Activated CD8-positive, alpha-beta T cell treated with anti-CD3 and anti-CD28 coated beads for 36 hours (primary cell): ENCODE results near the gene TOMM6. TPM values are rescaled to one million over a fixed set of nuclear protein-coding genes. Genes with fewer than 3 reads are reported as not detected.
"Not testable (repeated sequence)": the region's sequence is repeated elsewhere in the genome, so short reads cannot be mapped to it uniquely, and the experiment has no call there.

Source experiments
- ATAC-seq: fragments of 200-7000 bp; cut with Tn5 transposase; one replicate; pipeline ENCODE4 v1.10.0; 2021; ENCODE audit warnings: mild to moderate bottlenecking, moderate library complexity
- CTCF ChIA-PET: fragments of 350-600 bp; sonication (Branson Sonifier 250); formaldehyde crosslinking; loops from one replicate; lab custom pipeline; 2021; ENCODE audit warnings: antibody characterized with exemption; lab: Charles Lee
- POLR2A ChIA-PET: fragments of 350-600 bp; sonication (Branson Sonifier 250); formaldehyde crosslinking; loops from one replicate; lab custom pipeline; 2021; ENCODE audit warnings: antibody characterized with exemption; lab: Charles Lee
- DNase-seq: peaks from one replicate; pipeline ENCODE4 v3.0.0-alpha.2; 2020
- H3K27ac Mint-ChIP-seq: one replicate; pipeline ENCODE4 v1.8.0; 2021; ENCODE audit warnings: mild to moderate bottlenecking, mixed read lengths
- H3K27me3 Mint-ChIP-seq: one replicate; pipeline ENCODE4 v1.8.0; 2021; ENCODE audit warnings: mixed read lengths
- H3K36me3 Mint-ChIP-seq: one replicate; pipeline ENCODE4 v1.8.0; 2021; ENCODE audit warnings: low read depth, mixed read lengths
- H3K4me1 Mint-ChIP-seq: one replicate; pipeline ENCODE4 v1.8.0; 2021; ENCODE audit warnings: low read depth, mixed read lengths
- H3K4me3 Mint-ChIP-seq: one replicate; pipeline ENCODE4 v1.8.0; 2021; ENCODE audit warnings: mild to moderate bottlenecking, moderate library complexity, mixed read lengths
- H3K9me3 Mint-ChIP-seq: one replicate; pipeline ENCODE4 v1.8.0; 2021; ENCODE audit warnings: mixed read lengths
- CTCF ChIP-seq: fragments of 200-600 bp; IDR thresholded peaks from one replicate; pipeline ENCODE4 v1.8.0; 2022; ENCODE audit warnings: antibody characterized with exemption, mild to moderate bottlenecking
- intact Hi-C: fragments of 100-400 bp; cut with micrococcal nuclease; formaldehyde crosslinking; loops from one replicate; pipeline ENCODE4 v1.10.0; 2022
- total RNA-seq, 2 experiments: library from RNA; stranded (reverse); gene quantifications; one replicate each; pipeline ENCODE4 v1.2.3, GENCODE V29; 2021

TOMM6 gene
- total RNA-seq, 2 experiments from 2014 or later: 310 to 314 TPM

DNA sequence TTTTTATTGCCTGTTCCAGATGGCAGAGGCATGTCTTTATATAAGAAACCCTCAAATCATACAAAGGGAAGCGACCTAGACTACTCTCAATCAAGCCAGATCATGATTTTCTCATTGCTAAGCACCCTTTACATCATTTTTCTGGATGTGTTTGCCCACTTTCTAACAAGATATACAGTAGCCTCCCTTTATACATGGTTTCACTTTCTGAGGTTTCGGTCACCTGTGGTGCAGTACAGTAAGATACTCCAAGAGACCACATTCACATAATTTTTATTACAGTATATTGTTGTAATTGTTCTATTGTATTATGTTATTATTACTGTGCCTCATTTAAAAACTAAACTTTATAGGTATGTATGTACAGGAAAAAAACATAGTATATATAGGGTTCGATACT, 23.6 kb downstream of the TOMM6 start:
- Mint-ChIP-seq H3K4me1 (no peaks in the 10 kb centered on the region), H3K27ac (no peak overlapping the region), H3K36me3 (no peaks in the 10 kb centered on the region), H3K9me3 (no peaks in the 10 kb centered on the region), H3K27me3 (no peaks in the 10 kb centered on the region), H3K4me3 (no peak overlapping the region)
- TF ChIP-seq CTCF: no peak
- POLR2A ChIA-PET: no interaction called here
- CTCF ChIA-PET: no interaction called here
- intact Hi-C loops: no loop called here
- DNase-seq: no peak
- no peak for ATAC-seq

DNA sequence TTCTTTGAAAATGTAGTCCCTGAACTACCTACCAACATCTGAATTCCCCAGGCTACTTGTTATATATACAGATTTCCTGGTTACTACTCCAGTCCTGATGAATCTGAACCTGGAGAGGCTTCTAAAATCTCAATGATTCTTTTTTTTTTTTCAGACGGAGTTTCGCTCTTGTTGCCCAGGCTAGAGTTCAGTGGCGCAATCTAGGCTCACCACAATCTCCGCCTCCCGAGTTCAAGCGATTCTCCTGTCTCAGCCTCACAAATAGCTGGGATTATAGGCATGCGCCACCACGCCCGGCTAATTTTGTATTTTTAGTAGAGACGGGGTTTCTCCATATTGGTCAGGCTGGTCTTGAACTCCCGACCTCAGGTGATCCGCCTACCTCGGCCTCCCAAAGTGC, 24.5 kb downstream of the TOMM6 start:
- CTCF ChIA-PET, H3K9me3 Mint-ChIP-seq, H3K36me3 Mint-ChIP-seq, intact Hi-C loops, H3K27ac Mint-ChIP-seq, H3K4me1 Mint-ChIP-seq, ATAC-seq, H3K4me3 Mint-ChIP-seq, H3K27me3 Mint-ChIP-seq, DNase-seq, POLR2A ChIA-PET: not testable (repeated sequence)

DNA sequence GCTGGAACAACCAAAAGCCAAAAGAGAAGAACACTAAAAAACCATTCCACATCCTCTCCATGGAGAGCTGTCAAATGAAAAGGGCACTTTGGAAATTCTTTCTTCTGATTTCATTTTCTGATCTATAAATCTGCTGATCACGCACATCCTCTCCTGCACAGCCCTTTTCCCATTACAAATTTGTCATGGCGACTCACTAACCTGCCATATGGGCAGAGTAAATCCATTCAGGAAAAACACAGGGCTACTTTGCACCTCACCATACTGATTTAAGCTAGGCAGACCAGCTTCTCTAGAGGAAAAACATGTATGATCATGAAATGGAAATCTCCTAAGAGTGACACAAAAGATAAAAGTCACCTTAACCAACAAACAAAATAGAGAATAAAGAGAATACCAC, 26.0 kb downstream of the TOMM6 start:
- intact Hi-C loops: no loop called here
- ChIA-PET POLR2A (interaction anchor here (0.6 to 1.0 kb wide), 2 partner anchors 19 to 274 kb away, joined by 3 read pairs; no protein-coding TSS in a partner anchor), CTCF (interaction anchor here (0.9 to 2.4 kb wide), 4 partner anchors 26 to 291 kb away, joined by 3 to 5 read pairs (median 4); partner anchors contain the start of genes BYSL, MED20 and TOMM6)
- ATAC-seq (no peak), DNase-seq (no peak)
- Mint-ChIP-seq H3K27me3 (no peaks in the 10 kb centered on the region), H3K4me1 (no peaks in the 10 kb centered on the region), H3K9me3 (no peaks in the 10 kb centered on the region), H3K4me3 (no peak overlapping the region), H3K27ac (no peak overlapping the region), H3K36me3 (no peaks in the 10 kb centered on the region)
- no peak for TF ChIP-seq CTCF

- CTCF ChIA-PET: interaction anchor here (0.9 to 2.4 kb wide), 4 partner anchors 27 to 290 kb away, joined by 3 to 5 read pairs (median 4); partner anchors contain the start of genes BYSL, MED20 and TOMM6
Observed at GRCh38 chr6:41813956-41814355, 26.5 kb downstream of the TOMM6 start.

DNA sequence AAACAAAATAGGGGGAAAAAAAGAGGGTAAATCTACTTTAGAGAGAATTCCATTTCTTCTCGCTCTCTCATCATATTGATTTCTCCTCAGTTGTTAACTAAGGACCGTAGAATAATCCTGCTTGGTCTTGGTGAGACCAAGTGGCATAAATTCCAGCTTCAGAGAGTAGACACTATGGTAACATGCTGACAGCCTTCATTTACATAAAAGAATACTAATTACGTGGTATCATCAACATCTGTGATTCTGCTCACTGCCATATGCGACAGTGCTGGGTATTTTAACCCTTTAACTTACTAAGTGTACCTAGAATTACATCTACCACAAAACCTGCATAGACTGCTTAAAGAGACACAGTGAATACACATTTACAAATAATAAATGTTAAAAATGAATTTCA, 27.1 kb downstream of the TOMM6 start:
- Mint-ChIP-seq H3K36me3 (no peaks in the 10 kb centered on the region), H3K4me3 (no peak overlapping the region), H3K27ac (no peak overlapping the region), H3K9me3 (no peaks in the 10 kb centered on the region), H3K4me1 (no peaks in the 10 kb centered on the region), H3K27me3 (no peaks in the 10 kb centered on the region)
- TF ChIP-seq CTCF: no peak
- DNase-seq (no peak), ATAC-seq (no peak)
- intact Hi-C loops: no loop called here
- POLR2A ChIA-PET: no interaction called here
- CTCF ChIA-PET: interaction anchor here (0.9 to 2.4 kb wide), 4 partner anchors 27 to 290 kb away, joined by 3 to 5 read pairs (median 4); partner anchors contain the start of gene TOMM6

More at GRCh38 chr6:41813956-41814355, 26.5 kb downstream of the TOMM6 start:
- Mint-ChIP-seq H3K36me3 (no peaks in the 10 kb centered on the region), H3K27ac (no peak overlapping the region), H3K27me3 (no peaks in the 10 kb centered on the region), H3K4me3 (no peak overlapping the region), H3K9me3 (no peaks in the 10 kb centered on the region), H3K4me1 (no peaks in the 10 kb centered on the region)
- no peak for DNase-seq
- POLR2A ChIA-PET: interaction anchor here (0.6 to 1.0 kb wide), 2 partner anchors 19 to 275 kb away, joined by 3 read pairs; no protein-coding TSS in a partner anchor
- no peak for TF ChIP-seq CTCF
- no peak for ATAC-seq
- intact Hi-C loops: no loop called here
